ENCODE data around the gene GSK3A.
A peak's percentile ranks its signal among the peaks of the same experiment; 100 is the strongest.

Gene GSK3A

GRCh38 chr19:42196011-42197001, 46.1 kb downstream of the GSK3A start:
- H3K4me3 ChIP-seq (replicated peaks; ENCODE audit: low read depth, low read length) = no peak overlapping the region
- TF ChIP-seq CTCF (IDR thresholded peaks at IDR 0.05; ENCODE audit: low read depth, low read length, missing control alignments) = no peak
- no peak for DNase-seq (ENCODE audit: extremely low read depth, low read depth)

GRCh38 chr19:42193706-42194105, 48.7 kb downstream of the GSK3A start:
- no peak for DNase-seq (ENCODE audit: extremely low read depth, low read depth)
- no peak for TF ChIP-seq CTCF (IDR thresholded peaks at IDR 0.05; ENCODE audit: low read depth, low read length, missing control alignments)
- H3K4me3 ChIP-seq (replicated peaks; ENCODE audit: low read depth, low read length) = no peak overlapping the region

- TF ChIP-seq CTCF (IDR thresholded peaks at IDR 0.05; ENCODE audit: low read depth, low read length, missing control alignments) = no peak
- DNase-seq (ENCODE audit: extremely low read depth, low read depth) = no peak
- H3K4me3 ChIP-seq (replicated peaks; ENCODE audit: low read depth, low read length) = no peak overlapping the region
These were observed 49.1 kb downstream of the GSK3A start for GRCh38 chr19:42193294-42193693.

GRCh38 chr19:42191855-42192254, 50.5 kb downstream of the GSK3A start:
- H3K4me3 ChIP-seq (replicated peaks; ENCODE audit: low read depth, low read length) = no peak overlapping the region
- no peak for TF ChIP-seq CTCF (IDR thresholded peaks at IDR 0.05; ENCODE audit: low read depth, low read length, missing control alignments)
- peak; percentile 51 for DNase-seq (ENCODE audit: extremely low read depth, low read depth)

GRCh38 chr19:42191330-42191729, 51.1 kb downstream of the GSK3A start:
- TF ChIP-seq CTCF (IDR thresholded peaks at IDR 0.05; ENCODE audit: low read depth, low read length, missing control alignments) = no peak
- no peak for DNase-seq (ENCODE audit: extremely low read depth, low read depth)
- H3K4me3 ChIP-seq (replicated peaks; ENCODE audit: low read depth, low read length) = no peak overlapping the region

- DNase-seq (ENCODE audit: extremely low read depth, low read depth) = no peak
- no peak overlapping the region for H3K4me3 ChIP-seq (replicated peaks; ENCODE audit: low read depth, low read length)
- no peak for TF ChIP-seq CTCF (IDR thresholded peaks at IDR 0.05; ENCODE audit: low read depth, low read length, missing control alignments)
These were observed 53.3 kb downstream of the GSK3A start for GRCh38 chr19:42189133-42189532.
